Neuronal stem cell (in vitro differentiated cells): ENCODE data around the gene SMPD1.

ENCODE experiments used
- DNase-seq: peaks from one replicate; pipeline ENCODE4 v3.0.0-alpha.2; 2013; ENCODE audit warnings: low spot score
- H2AFZ ChIP-seq: one replicate; pipeline ENCODE4 v1.6.1; 2013; ENCODE audit warnings: mild to moderate bottlenecking, low read length, inconsistent platforms
- H2AK5ac ChIP-seq: 2 replicates; pipeline ENCODE4 v1.6.1; 2013; ENCODE audit warnings: low read depth, mild to moderate bottlenecking, inconsistent platforms, low read length, moderate library complexity, mixed read lengths
- H2BK120ac ChIP-seq: 2 replicates; pipeline ENCODE4 v1.6.1; 2013; ENCODE audit warnings: low read depth, mild to moderate bottlenecking, inconsistent platforms, low read length, moderate library complexity, mixed read lengths
- H2BK12ac ChIP-seq: one replicate; pipeline ENCODE4 v1.6.1; 2013; ENCODE audit warnings: low read length, inconsistent platforms
- H2BK15ac ChIP-seq: 2 replicates; pipeline ENCODE4 v1.6.1; 2013; ENCODE audit warnings: mild to moderate bottlenecking, low read length, inconsistent platforms, mixed read lengths
- H2BK5ac ChIP-seq: one replicate; pipeline ENCODE4 v1.6.1; 2013; ENCODE audit warnings: inconsistent platforms, mild to moderate bottlenecking, low read length, moderate library complexity
- H3K14ac ChIP-seq: one replicate; pipeline ENCODE4 v1.6.1; 2013; ENCODE audit warnings: low read length, inconsistent platforms
- H3K18ac ChIP-seq: 2 replicates; pipeline ENCODE4 v1.6.1; 2013; ENCODE audit warnings: low read length, inconsistent platforms
- H3K23ac ChIP-seq: 2 replicates; pipeline ENCODE4 v1.6.1; 2013; ENCODE audit warnings: low read depth, mild to moderate bottlenecking, mixed read lengths, low read length, inconsistent platforms; ENCODE audit not compliant: poor library complexity
- H3K27ac ChIP-seq: replicated peaks from 3 replicates; pipeline ENCODE4 v1.5.1; 2013; ENCODE audit warnings: low read length, inconsistent platforms
- H3K27me3 ChIP-seq, 3 experiments: 2 replicates each; pipeline ENCODE4 v1.6.1; 2013; ENCODE audit warnings: low read length in 3 of 3, mild to moderate bottlenecking in 2 of 3, inconsistent platforms in 1 of 3, low read depth in 1 of 3, mixed read lengths in 1 of 3, moderate library complexity in 1 of 3; ENCODE audit not compliant: control insufficient read depth in 3 of 3, insufficient read depth in 3 of 3
- H3K36me3 ChIP-seq, 2 donors: replicated peaks in 1 of 2; 2 replicates each; pipeline ENCODE4 v1.6.1; 2013; ENCODE audit warnings: low read length in 2 of 2; ENCODE audit not compliant: control insufficient read depth in 2 of 2, insufficient read depth in 2 of 2
- H3K4ac ChIP-seq: 2 replicates; pipeline ENCODE4 v1.6.1; 2013; ENCODE audit warnings: inconsistent platforms, mild to moderate bottlenecking, low read length, moderate library complexity
- H3K4me1 ChIP-seq, 2 donors: 1 replicate in 1 of 2; 2 replicates in 1 of 2; pipeline ENCODE4 v1.6.1; 2013; ENCODE audit warnings: low read length in 2 of 2, low read depth in 1 of 2; ENCODE audit not compliant: control insufficient read depth in 2 of 2, insufficient read depth in 1 of 2
- H3K4me2 ChIP-seq: one replicate; pipeline ENCODE4 v1.6.1; 2013; ENCODE audit warnings: mild to moderate bottlenecking, low read length, inconsistent platforms; ENCODE audit not compliant: insufficient read depth, poor library complexity, severe bottlenecking
- H3K4me3 ChIP-seq, 2 donors: 2 replicates each; pipeline ENCODE4 v1.5.1; 2013; ENCODE audit warnings: low read length in 2 of 2, mild to moderate bottlenecking in 2 of 2, inconsistent platforms in 1 of 2, moderate library complexity in 1 of 2
- H3K79me1 ChIP-seq: one replicate; pipeline ENCODE4 v1.6.1; 2013; ENCODE audit warnings: low read depth, mild to moderate bottlenecking, inconsistent platforms, low read length, moderate library complexity
- H3K9ac ChIP-seq: one replicate; pipeline ENCODE4 v1.6.1; 2013; ENCODE audit warnings: mild to moderate bottlenecking, low read depth, low read length, inconsistent platforms; ENCODE audit not compliant: poor library complexity
- H3K9me3 ChIP-seq, 2 donors: replicated peaks in 1 of 2; 2 replicates each; pipeline versions ENCODE3 to v1.6.1; 2013; ENCODE audit warnings: low read length in 2 of 2, mild to moderate bottlenecking in 2 of 2, inconsistent platforms in 1 of 2, low read depth in 1 of 2, mixed read lengths in 1 of 2, moderate library complexity in 1 of 2; ENCODE audit not compliant: control insufficient read depth in 2 of 2, insufficient read depth in 1 of 2
- H4K8ac ChIP-seq: one replicate; pipeline ENCODE4 v1.6.1; 2013; ENCODE audit warnings: low read depth, mild to moderate bottlenecking, inconsistent platforms, low read length, moderate library complexity
- H4K91ac ChIP-seq: one replicate; pipeline ENCODE4 v1.6.1; 2013; ENCODE audit warnings: low read length, low read depth, mild to moderate bottlenecking, inconsistent platforms; ENCODE audit not compliant: poor library complexity
- WGBS, 2 donors: extraction: QIAGEN DNeasy Blood & Tissue Kit; methylation state at CpG; one replicate each; pipeline ENCODE4 v1.1.7; 2013; ENCODE audit warnings: missing lambda C conversion rate in 2 of 2, mixed read lengths in 1 of 2; ENCODE audit not compliant: insufficient read length in 2 of 2, insufficient replicate concordance in 1 of 2; ENCODE audit errors: extremely low coverage in 2 of 2; 5-methylcytosine and 5-hydroxymethylcytosine counted together

SMPD1 gene

GRCh38 chr11:6395470-6396060, 5.3 kb downstream of the SMPD1 start:
- peaks cover 16 to 29% of the 10 kb centered on the region in 2 donors for H3K36me3 ChIP-seq
- no peaks in the 10 kb centered on the region for H3K9me3 ChIP-seq
- no peak for DNase-seq
- peak overlapping the region; percentile 34 for H4K91ac ChIP-seq
- no peak overlapping the region for H3K27ac ChIP-seq
- no peak overlapping the region for H2AFZ ChIP-seq
- no peak overlapping the region for H3K23ac ChIP-seq
- H3K4ac ChIP-seq: no peak overlapping the region
- no peak overlapping the region for H2AK5ac ChIP-seq
- no peak overlapping the region for H3K18ac ChIP-seq
- WGBS, 2 donors: no CpG with 5 or more reads among the region's 16 CpGs
- peaks cover 4% of the 10 kb centered on the region for H3K79me1 ChIP-seq
- no peak overlapping the region for H2BK15ac ChIP-seq
- H3K9ac ChIP-seq: peak overlapping the region; percentile 53
- H3K27me3 ChIP-seq: no peaks in the 10 kb centered on the region
- H2BK5ac ChIP-seq: no peak overlapping the region
- no peak overlapping the region for H2BK120ac ChIP-seq
- H3K4me1 ChIP-seq: peaks cover 6 to 21% of the 10 kb centered on the region in 2 donors
- H3K14ac ChIP-seq: no peak overlapping the region
- H3K4me3 ChIP-seq: no peak overlapping the region
- H2BK12ac ChIP-seq: no peak overlapping the region
- H3K4me2 ChIP-seq: no peak overlapping the region
- H4K8ac ChIP-seq: no peak overlapping the region

- peaks cover 27 to 45% of the 10 kb centered on the region in 2 donors for H3K36me3 ChIP-seq
- WGBS, 2 donors: no CpG with 5 or more reads among the region's 1 CpG
- H3K79me1 ChIP-seq: peaks cover 3% of the 10 kb centered on the region
- H4K8ac ChIP-seq: no peak overlapping the region
- H3K14ac ChIP-seq: no peak overlapping the region
- no peak overlapping the region for H2BK12ac ChIP-seq
- no peak overlapping the region for H3K27ac ChIP-seq
- H3K4me2 ChIP-seq: no peak overlapping the region
- no peaks in the 10 kb centered on the region for H3K27me3 ChIP-seq
- H3K9me3 ChIP-seq: no peaks in the 10 kb centered on the region
- H3K4me1 ChIP-seq: peaks cover 0 to 17% of the 10 kb centered on the region in 2 donors
- H2AK5ac ChIP-seq: no peak overlapping the region
- no peak for DNase-seq
- H2AFZ ChIP-seq: no peak overlapping the region
- no peak overlapping the region for H4K91ac ChIP-seq
- H3K18ac ChIP-seq: no peak overlapping the region
- H3K4me3 ChIP-seq: no peak overlapping the region
- no peak overlapping the region for H3K23ac ChIP-seq
- no peak overlapping the region for H2BK5ac ChIP-seq
- no peak overlapping the region for H3K9ac ChIP-seq
- no peak overlapping the region for H3K4ac ChIP-seq
- no peak overlapping the region for H2BK15ac ChIP-seq
- H2BK120ac ChIP-seq: no peak overlapping the region
Measured at GRCh38 chr11:6397156-6397555, 6.9 kb downstream of the SMPD1 start.

- H4K8ac ChIP-seq: no peak overlapping the region
- no peak overlapping the region for H2BK15ac ChIP-seq
- peaks cover 3% of the 10 kb centered on the region for H3K79me1 ChIP-seq
- no peak overlapping the region for H3K27ac ChIP-seq
- no peak overlapping the region for H2AK5ac ChIP-seq
- H3K14ac ChIP-seq: no peak overlapping the region
- DNase-seq: no peak
- H3K18ac ChIP-seq: no peak overlapping the region
- no peak overlapping the region for H2BK12ac ChIP-seq
- no peak overlapping the region for H3K4me2 ChIP-seq
- no peak overlapping the region for H3K4ac ChIP-seq
- H4K91ac ChIP-seq: no peak overlapping the region
- H3K4me1 ChIP-seq: peaks cover 0 to 17% of the 10 kb centered on the region in 2 donors
- no peak overlapping the region for H3K23ac ChIP-seq
- H3K9ac ChIP-seq: no peak overlapping the region
- H2BK120ac ChIP-seq: no peak overlapping the region
- H3K36me3 ChIP-seq: peaks cover 28 to 47% of the 10 kb centered on the region in 2 donors
- WGBS, 2 donors: no CpG with 5 or more reads among the region's 3 CpGs
- H3K9me3 ChIP-seq: no peaks in the 10 kb centered on the region
- H3K27me3 ChIP-seq: no peaks in the 10 kb centered on the region
- H3K4me3 ChIP-seq: no peak overlapping the region
- no peak overlapping the region for H2BK5ac ChIP-seq
- H2AFZ ChIP-seq: no peak overlapping the region
Measured at GRCh38 chr11:6397636-6398035, 7.4 kb downstream of the SMPD1 start.

GRCh38 chr11:6400431-6401345, 10.4 kb downstream of the SMPD1 start:
- no peak overlapping the region for H2BK12ac ChIP-seq
- no peak overlapping the region for H3K14ac ChIP-seq
- H3K9me3 ChIP-seq: no peaks in the 10 kb centered on the region
- peak overlapping the region; percentile 45 for H3K9ac ChIP-seq
- H3K4me1 ChIP-seq: peaks cover 16 to 32% of the 10 kb centered on the region in 2 donors
- no peaks in the 10 kb centered on the region for H3K27me3 ChIP-seq
- H4K8ac ChIP-seq: no peak overlapping the region
- no peak overlapping the region for H2AFZ ChIP-seq
- H2BK5ac ChIP-seq: no peak overlapping the region
- no peak overlapping the region for H2BK15ac ChIP-seq
- no peak for DNase-seq
- no peak overlapping the region for H3K23ac ChIP-seq
- no CpG with 5 or more reads among the region's 15 CpGs for WGBS, 2 donors
- H3K4me3 ChIP-seq: no peak overlapping the region
- H3K4me2 ChIP-seq: no peak overlapping the region
- H3K36me3 ChIP-seq: peaks cover 35 to 49% of the 10 kb centered on the region in 2 donors
- peaks cover 11% of the 10 kb centered on the region for H3K79me1 ChIP-seq
- H2BK120ac ChIP-seq: no peak overlapping the region
- H3K27ac ChIP-seq: no peak overlapping the region
- H3K4ac ChIP-seq: no peak overlapping the region
- H2AK5ac ChIP-seq: no peak overlapping the region
- H4K91ac ChIP-seq: no peak overlapping the region
- H3K18ac ChIP-seq: no peak overlapping the region
